NCI-H1105 (cell line): ENCODE results near the gene SFXN4.

ENCODE experiments used
- DNase-seq: peaks from one replicate; lab custom pipeline; 2025; lab: John Stamatoyannopoulos, UW

The SFXN4 gene

DNA sequence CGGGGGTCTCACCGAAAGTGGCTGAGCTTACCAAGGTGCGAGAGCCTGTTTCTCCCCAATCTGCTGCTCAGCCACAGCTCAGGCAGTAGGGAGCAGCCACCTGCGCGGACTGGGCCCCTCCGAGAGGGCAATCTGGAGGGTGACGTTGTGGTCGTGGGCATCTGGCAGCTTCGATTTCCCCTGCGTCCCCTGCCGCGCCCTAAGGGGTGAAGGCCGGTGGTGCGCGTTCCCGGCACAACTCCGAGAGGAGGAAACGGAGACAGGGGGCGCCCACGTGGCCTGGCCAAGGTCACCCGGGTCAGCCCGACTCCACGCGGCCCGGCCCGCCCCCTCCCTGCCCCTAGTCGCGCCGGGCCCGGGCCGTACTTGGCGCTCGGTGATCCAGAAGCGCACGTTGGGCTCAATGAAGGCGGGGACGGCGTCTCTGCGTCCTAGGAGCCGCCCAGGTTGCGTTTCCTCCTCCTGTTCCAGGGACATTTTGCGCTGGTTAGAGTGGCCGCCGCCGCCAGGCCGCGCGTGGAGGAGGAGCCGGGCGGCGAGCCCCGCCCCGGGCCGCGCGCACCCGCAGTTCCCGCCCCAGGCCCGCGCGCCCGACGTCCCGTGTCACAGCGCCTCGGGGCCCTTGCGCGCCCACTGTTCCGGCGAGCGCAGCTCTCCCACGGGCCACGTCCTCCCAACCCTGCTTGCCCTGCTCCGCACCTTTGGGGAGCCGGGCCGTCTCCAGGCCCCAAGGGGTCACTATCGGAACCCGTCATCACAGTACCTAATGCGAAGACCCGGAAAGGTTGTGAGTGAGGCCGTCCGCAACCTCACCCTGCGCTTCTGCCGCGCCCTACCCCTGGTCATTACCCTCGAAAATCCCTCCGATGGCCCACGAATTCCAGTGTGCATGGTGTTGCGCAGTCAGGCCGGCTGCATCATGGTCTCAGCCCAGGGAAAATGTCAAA lies at the start of gene SFXN4:
TSS of gene SFXN4 (minus strand) at position 544 of the 947 bp plus-strand sequence. CDS start at position 477, 67 bp downstream.
- DNase-seq = peak; percentile 30

- no peak for DNase-seq
These were observed 46.3 kb upstream of the SFXN4 start for GRCh38 chr10:119211625-119212441.

DNA sequence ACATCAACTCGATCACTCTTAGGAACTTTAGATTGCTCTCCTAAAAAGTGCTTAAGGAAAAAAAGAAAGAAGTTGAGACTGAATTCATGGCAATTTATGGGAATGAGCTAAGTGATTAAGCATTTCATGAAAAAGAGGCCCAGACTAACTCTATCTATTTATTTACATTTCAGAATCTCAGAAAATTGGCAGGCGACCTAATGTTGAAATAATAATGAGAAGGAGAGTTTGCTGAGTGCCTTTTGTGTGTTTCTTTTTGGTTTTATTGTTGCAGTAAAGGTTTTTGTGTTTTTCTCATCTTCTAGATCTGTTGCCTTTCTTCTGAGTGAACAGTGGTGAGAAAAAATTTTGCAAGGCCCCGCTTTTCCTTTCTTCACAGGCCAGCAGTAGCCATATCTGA lies 45.7 kb upstream of the SFXN4 start:
- no peak for DNase-seq

DNA sequence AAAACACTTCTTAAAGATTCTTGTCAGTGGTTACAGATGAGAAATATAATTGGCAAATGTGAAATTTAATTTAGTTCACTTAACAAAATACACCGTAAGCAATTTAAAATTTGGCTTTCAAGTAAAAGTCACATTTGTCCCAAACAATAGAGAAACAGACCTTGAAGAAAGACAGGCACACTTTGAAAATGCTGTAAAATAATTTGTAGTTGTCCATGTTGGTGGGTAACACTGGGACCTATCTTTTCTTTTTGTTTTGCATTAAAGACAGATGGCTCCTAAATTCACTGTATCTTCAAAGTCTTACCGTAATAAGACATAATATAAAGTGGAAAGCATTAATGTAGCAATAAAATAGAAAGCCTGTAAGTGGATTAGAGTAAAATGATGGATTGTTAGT lies 45.1 kb upstream of the SFXN4 start:
- DNase-seq = no peak

- no peak for DNase-seq
These were observed 44.3 kb upstream of the SFXN4 start for GRCh38 chr10:119209736-119210355.

DNA sequence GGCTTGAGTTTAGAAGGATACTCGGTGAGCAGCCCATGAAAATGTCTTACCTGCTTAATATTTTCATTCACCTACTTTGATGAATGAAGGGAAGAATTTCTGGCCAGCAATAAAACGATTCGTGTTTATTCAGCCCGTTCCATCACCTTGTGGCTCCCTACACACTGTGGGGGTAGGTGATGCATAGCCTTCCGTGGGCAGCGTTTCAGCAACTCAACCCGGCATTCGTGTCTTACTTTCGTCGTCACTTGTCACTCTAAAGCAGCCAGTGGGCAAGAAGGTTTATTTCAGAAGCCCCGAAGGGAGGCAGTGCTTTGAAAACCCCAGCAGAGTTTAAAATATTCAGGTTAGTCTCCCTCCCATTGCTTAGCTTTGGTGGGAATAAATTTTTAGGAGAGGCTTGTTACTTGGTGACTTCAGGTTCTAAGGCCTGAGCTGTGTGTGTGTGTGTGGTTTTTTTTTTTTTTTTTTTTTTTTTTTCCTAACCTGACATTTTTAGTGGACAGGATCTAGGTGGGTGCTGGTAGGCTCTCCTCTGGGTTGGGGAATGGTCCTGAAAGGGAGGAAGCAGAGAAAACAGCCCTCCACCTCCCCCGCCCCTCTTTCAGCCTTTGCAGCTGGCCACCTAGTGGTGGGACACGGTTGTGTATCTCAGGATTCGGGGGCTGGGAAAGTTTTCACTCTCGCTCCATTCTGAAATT lies 43.7 kb upstream of the SFXN4 start:
- DNase-seq = no peak

DNA sequence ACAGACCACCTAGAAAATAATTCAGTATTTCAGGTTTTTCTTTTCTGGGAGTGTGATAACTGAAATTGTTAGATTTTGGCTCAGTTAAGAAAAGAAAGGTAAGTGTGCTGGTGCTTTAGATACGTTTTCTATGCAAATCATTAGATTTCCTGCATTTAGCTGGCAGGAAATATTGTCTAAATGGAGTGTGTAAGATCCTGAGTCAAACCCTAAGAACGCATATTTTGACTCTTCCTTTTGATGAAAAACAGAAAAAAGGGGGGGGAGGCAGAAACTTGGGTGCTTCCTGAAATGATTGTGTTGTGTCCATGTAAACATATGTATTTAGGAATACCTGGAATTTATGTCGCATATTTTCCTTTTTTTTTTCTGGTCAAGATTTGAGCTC lies 43.0 kb upstream of the SFXN4 start:
- no peak for DNase-seq

- no peak for DNase-seq
These were observed 42.4 kb upstream of the SFXN4 start for GRCh38 chr10:119207713-119208552.

GRCh38 chr10:119207366-119207666 lies 41.8 kb upstream of the SFXN4 start, which contains the start of gene GRK5:
Gene GRK5, plus strand, starts transcription at chr10:119207571. Its CDS starts 347 bp downstream, at chr10:119207918.
- peak; percentile 85 for DNase-seq

- peak; percentile 41 for DNase-seq
These were observed 41.3 kb upstream of the SFXN4 start for GRCh38 chr10:119206603-119207365.

- no peak for DNase-seq
These were observed 40.5 kb upstream of the SFXN4 start for GRCh38 chr10:119205894-119206602.

GRCh38 chr10:119203006-119203405 lies 37.5 kb upstream of the SFXN4 start:
- DNase-seq = no peak

DNA sequence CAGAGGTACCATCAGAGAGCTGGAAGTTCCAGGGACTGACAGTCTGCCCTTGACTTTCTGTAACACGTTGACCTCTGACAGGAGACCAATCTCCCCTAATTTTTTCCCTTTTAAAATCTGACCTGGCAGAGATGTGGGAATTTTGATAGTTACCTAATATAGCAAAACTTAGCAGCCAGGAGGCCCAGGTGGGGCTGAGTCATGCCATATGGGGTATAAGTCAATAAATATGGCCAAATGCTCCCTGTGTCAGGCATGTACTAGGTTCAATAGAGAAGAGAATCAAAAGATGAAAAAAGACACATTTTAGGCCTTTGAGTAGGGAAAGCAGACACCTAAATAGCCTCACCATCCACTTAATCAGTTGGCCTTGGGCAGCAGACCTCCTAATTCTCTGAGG lies 35.7 kb upstream of the SFXN4 start:
- DNase-seq = no peak

DNA sequence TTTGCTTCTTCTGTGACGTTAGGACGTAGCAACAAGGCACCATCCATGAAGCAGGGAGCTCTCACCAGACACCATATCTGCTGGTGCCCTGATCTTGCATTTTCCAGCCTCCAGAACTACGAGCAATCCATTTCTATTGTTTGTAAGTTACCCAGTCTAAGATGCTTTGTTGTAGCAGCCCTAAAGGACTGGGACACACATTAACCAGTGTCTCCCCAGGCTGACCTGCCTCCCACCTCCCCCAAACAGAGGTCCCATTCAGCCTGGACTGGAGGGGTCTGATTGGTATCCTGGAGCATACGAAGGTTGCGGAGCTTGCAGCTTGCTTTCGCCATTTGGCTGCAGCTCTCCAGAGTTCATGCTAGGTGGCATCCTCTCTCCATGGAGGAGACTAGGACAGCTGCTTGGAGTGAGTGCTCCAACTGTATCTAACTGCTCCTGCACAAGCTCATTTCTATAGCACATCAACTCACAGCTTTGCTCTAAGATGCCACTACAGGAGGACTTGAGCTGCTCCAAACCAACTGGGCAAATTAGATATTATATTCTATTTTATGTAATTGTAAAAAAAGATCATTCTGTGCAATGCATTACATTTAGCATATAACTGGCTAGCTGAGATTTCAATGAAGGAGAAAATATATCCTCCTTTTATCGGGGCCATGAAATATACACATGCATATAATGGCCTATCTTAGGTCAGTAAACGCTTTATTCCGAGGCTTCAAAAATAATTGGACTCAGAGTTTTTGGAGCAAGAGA lies 33.9 kb upstream of the SFXN4 start:
- peak; percentile 32 for DNase-seq

DNA sequence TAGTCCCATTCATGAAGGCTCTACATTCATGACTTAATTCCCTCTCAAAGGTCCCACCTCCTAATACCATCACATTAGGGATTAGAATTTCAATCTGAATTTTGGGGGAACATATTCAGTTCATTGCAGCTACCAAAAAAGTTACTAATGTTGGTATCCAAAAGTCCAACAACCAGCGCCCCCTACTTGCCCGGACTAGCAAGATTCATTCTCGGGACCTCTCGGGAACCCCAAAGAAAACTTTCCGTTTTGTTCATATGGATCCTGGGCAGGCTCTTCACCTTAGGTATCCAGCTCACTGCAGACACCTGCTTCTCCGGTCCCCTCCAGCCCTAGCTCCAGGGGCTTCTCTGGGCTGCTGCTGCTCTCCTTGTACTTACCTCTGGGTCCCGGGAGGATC lies 32.9 kb upstream of the SFXN4 start:
- no peak for DNase-seq

DNA sequence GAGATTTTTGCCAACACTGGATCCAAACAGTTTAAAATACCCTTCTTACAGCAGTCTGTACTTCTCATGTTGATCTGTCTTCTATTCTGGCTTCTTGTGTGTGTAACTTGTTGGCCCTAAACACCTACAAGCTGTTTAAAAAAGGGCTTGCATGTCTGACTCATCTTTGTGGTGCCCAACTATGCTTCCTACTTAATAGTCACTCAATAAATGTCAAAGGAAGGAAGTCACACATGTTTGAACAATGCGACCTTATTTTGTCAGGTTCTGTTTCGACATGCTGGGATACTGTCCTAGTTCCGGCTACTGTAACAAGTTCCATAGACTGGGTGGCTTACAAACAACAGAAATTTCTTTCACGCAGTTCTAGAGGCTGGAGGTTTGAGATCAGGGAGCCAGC lies 32.4 kb upstream of the SFXN4 start:
- no peak for DNase-seq

GRCh38 chr10:119191881-119192280 lies 26.4 kb upstream of the SFXN4 start:
- DNase-seq = no peak

DNA sequence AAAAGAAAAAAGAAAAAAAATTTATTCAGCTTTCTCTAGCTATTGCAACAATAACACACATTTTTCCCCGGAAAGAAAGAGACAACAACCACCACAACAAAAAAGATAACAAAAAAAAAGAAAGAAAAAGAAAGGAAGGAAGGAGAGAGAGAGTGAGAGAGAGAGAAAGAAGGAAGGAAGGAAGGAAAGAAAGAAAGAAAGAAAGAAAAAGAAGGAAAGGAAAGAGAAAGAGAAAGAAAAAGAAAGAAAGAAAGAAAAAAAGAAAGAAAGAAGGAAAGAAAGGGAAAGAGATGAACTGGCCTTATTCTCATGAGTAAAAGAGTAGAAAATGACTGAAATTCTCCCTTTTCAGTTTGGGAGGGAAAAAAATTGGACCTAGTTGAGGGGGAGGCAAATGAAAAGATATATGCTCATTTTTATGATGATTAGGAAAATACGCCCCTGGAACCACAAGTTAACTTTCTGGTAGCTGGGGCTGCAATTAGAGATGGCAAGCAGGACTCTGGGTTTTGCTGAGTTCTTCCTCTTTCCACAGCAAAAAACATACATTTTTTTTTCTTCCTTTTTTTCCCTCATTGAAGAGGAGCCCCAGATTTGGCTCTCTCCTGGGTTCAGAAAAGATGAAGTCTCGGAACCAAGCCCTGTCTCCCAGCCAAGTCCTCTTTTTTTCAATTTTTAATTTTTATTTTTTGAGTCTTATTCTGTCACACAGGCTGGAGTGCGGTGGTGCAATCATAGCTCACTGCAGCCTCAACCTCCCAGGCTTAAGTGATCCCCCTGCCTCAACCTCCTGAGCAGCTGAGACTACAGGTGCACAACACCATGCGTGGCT lies 25.7 kb upstream of the SFXN4 start:
- no peak for DNase-seq
